ENCODE results near the gene B4GALT2. TPM values are rescaled to one million over a fixed set of nuclear protein-coding genes. Genes with fewer than 3 reads are reported as not detected.

Gene B4GALT2
- total and polyA plus RNA-seq, 10 of the 15 experiments (the other 5 are each of a cell fraction or from before 2014, with no cell fraction given) = 0.98 to 61.0 (median 23.4) TPM

- SMC1A ChIA-PET (ENCODE audit: uncharacterized antibody, unreplicated experiment) = interaction anchor here (1.4 kb wide), 1 partner anchor 223 kb away, joined by 3 read pairs; no protein-coding TSS in a partner anchor
- WGBS (ENCODE audit: insufficient coverage, insufficient replicate concordance, low lambda C conversion rate, missing lambda C conversion rate) = 60% methylated on average over 6 of the region's 6 CpGs
- FAIRE-seq = no peak
- POLR2A ChIA-PET = no interaction called here
- Histone ChIP-seq H2AFZ (ENCODE audit: control insufficient read depth, low read depth, low read length) (no peak overlapping the region), H3K9me3 (replicated peaks; ENCODE audit: control insufficient read depth, insufficient read depth, low read length) (no peaks in the 10 kb centered on the region), H3K4me1 (ENCODE audit: control insufficient read depth, insufficient read depth, low read length) (peaks cover 6% of the 10 kb centered on the region), H3K27me3 (replicated peaks in 1 of 2; ENCODE audit: control insufficient read depth in 2 of 2, insufficient read depth in 2 of 2, low read length in 1 of 2) (no peaks in the 10 kb centered on the region), H3K27ac (ENCODE audit: control insufficient read depth, insufficient read depth) (no peak overlapping the region), H3K36me3 (ENCODE audit: control insufficient read depth in 2 of 2, insufficient read depth in 2 of 2, low read length in 1 of 2) (peaks cover 0 to 4% of the 10 kb centered on the region in 2 experiments; a peak in 3 of 4 replicates), H4K20me1 (ENCODE audit: control insufficient read depth, insufficient read depth) (no peaks in the 10 kb centered on the region), H3K4me2 (ENCODE audit: control insufficient read depth, insufficient read depth) (no peak overlapping the region), H3K9ac (ENCODE audit: control insufficient read depth, insufficient read depth, low read length) (no peak overlapping the region), H3K4me3 (no peak overlapping the region), H3K79me2 (ENCODE audit: control insufficient read depth, insufficient read depth, low read length) (no peaks in the 10 kb centered on the region; the same call in none of the 2 replicates)
- CTCF ChIA-PET = no interaction called here
- BruUV-seq (replicated peaks) = no TSS peak
- ATAC-seq = no peak
- RAD21 ChIA-PET (ENCODE audit: unreplicated experiment) = no interaction called here
- DNase-seq (ENCODE audit: low read depth, low spot score) = no peak
- in situ Hi-C loops (cut with MboI) (no loop called here), intact Hi-C loops (cut with micrococcal nuclease; ENCODE audit: unreplicated experiment) (no loop called here)
- TF ChIP-seq, protein P1, sequence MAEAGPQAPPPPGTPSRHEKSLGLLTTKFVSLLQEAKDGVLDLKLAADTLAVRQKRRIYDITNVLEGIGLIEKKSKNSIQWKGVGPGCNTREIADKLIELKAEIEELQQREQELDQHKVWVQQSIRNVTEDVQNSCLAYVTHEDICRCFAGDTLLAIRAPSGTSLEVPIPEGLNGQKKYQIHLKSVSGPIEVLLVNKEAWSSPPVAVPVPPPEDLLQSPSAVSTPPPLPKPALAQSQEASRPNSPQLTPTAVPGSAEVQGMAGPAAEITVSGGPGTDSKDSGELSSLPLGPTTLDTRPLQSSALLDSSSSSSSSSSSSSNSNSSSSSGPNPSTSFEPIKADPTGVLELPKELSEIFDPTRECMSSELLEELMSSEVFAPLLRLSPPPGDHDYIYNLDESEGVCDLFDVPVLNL (IDR thresholded peaks at IDR 0.05; ENCODE audit: low read depth, low read length) = no peak
- TF ChIP-seq SMARCA5 (IDR thresholded peaks at IDR 0.05) (no peak), PBX3 (IDR thresholded peaks at IDR 0.05; ENCODE audit: insufficient replicate concordance, low read depth, low read length) (no peak), SPI1 (IDR thresholded peaks at IDR 0.05; ENCODE audit: borderline replicate concordance, insufficient read depth, low read depth, low read length) (no peak), BHLHE40 (IDR thresholded peaks at IDR 0.05; ENCODE audit: borderline replicate concordance in 1 of 2, low read depth in 2 of 2, low read length in 1 of 2) (no peak), TCF7 (IDR thresholded peaks at IDR 0.05; ENCODE audit: borderline replicate concordance) (no peak)
Measured at GRCh38 chr1:43986712-43987111, 7.7 kb downstream of the B4GALT2 start.

Data from GM12878 (cell line).